ENCODE measurements around the gene FBXL15.

FBXL15 gene

GRCh38 chr10:102420714-102421506 lies at the start of gene FBXL15:
TSS of gene FBXL15 (plus strand) at chr10:102420836. CDS start at chr10:102421130, 294 bp downstream.
- peak within 1 kb of the TSS; percentile 74 for H3K4me3 ChIP-seq (ENCODE audit: low read length)
- TF ChIP-seq ZNF274 (IDR thresholded peaks at IDR 0.05; ENCODE audit: low read depth, low read length): no peak

GRCh38 chr10:102371295-102371694 lies 49.3 kb upstream of the FBXL15 start:
- no peak for TF ChIP-seq ZNF274 (IDR thresholded peaks at IDR 0.05; ENCODE audit: low read depth, low read length)
- no peak overlapping the region for H3K4me3 ChIP-seq (ENCODE audit: low read length)

- no peak for TF ChIP-seq ZNF274 (IDR thresholded peaks at IDR 0.05; ENCODE audit: low read depth, low read length)
- H3K4me3 ChIP-seq (ENCODE audit: low read length): no peak overlapping the region
These were observed 45.4 kb upstream of the FBXL15 start for GRCh38 chr10:102375250-102375649.

DNA sequence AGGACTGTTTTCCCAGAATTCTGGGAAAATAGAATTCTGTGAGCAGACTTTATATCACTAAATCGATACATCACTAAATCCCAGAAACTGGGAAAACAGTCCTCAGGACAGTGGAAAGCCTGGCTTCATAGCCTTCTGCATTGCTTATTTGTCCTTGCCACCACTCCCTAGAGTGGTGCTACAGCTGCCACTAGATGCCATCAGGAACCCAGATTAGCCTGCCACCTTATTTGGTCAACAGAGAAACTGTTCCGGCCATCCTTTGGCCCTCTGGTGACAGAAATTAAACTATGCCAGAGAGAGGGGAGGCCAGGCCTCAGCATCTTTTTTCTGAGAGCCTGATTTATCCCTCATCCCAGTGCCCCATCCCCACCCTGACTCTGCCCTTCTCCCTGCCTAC lies 44.8 kb upstream of the FBXL15 start:
- H3K4me3 ChIP-seq (ENCODE audit: low read length): no peak overlapping the region
- no peak for TF ChIP-seq ZNF274 (IDR thresholded peaks at IDR 0.05; ENCODE audit: low read depth, low read length)

DNA sequence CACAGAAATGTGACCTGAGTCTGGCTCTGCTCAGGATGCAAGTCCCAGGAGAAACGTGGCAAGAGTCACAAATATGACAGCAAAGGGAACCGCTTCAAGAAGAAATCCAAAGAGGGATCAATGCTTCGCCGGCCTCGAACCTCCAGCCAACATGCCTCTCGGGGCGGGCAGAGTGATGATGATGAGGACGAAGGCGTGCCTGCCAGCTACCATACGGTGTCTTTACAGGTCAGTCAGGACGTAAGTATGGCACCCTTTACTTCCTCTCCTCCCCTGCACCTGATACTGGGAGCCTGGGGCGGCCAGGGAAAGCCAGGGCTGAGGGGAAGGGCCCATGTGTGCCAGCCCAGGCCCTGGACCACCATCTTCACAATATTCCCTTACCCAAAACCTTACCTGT lies 43.7 kb upstream of the FBXL15 start:
- no peak for TF ChIP-seq ZNF274 (IDR thresholded peaks at IDR 0.05; ENCODE audit: low read depth, low read length)

GRCh38 chr10:102379383-102379782 lies 41.3 kb upstream of the FBXL15 start:
- TF ChIP-seq ZNF274 (IDR thresholded peaks at IDR 0.05; ENCODE audit: low read depth, low read length): no peak

More for the DNA sequence above, 43.7 kb upstream of the FBXL15 start:
- H3K4me3 ChIP-seq (ENCODE audit: low read length): no peak overlapping the region

DNA sequence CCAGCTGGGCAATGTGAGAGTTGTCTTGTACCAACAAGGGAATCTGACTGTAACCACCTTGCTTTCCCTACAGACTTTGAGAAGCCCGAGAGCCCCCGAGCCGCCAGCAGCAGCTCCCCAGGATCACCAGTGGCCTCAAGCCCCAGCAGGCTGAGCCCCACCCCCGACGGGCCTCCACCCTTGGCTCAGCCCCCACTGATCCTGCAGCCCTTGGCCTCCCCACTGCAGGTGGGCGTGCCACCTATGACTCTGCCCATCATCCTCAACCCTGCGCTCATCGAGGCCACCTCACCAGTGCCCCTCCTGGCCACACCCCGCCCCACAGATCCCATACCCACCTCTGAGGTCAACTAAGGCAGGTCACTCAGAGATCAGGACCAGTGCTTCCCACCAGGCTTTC lies 38.7 kb upstream of the FBXL15 start:
- TF ChIP-seq ZNF274 (IDR thresholded peaks at IDR 0.05; ENCODE audit: low read depth, low read length): no peak
- H3K4me3 ChIP-seq (ENCODE audit: low read length): no peak overlapping the region

More at GRCh38 chr10:102379383-102379782, 41.3 kb upstream of the FBXL15 start:
- H3K4me3 ChIP-seq (ENCODE audit: low read length): no peak overlapping the region

GRCh38 chr10:102382871-102383270 lies 37.8 kb upstream of the FBXL15 start:
- no peak for TF ChIP-seq ZNF274 (IDR thresholded peaks at IDR 0.05; ENCODE audit: low read depth, low read length)
- no peak overlapping the region for H3K4me3 ChIP-seq (ENCODE audit: low read length)

DNA sequence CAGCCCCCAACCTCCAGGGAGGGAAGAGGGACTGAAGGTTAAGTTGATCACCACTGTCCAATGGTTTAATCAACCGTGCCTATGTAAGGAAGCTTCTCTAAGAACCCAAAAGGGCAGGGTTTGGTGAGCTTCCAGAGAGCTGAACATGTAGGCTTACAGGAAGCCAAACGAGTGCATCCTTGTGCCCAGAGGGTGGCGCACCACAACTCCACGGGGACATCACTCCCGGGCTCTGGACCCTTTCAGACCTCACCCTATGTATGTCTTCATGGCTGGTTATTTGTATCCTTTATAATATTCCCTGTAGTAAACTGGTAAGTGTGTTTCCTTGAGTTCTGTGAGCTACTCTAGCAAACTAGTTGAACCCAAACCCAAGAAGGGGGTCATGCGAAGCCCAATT lies 36.6 kb upstream of the FBXL15 start:
- no peak for TF ChIP-seq ZNF274 (IDR thresholded peaks at IDR 0.05; ENCODE audit: low read depth, low read length)
- H3K4me3 ChIP-seq (ENCODE audit: low read length): no peak overlapping the region

GRCh38 chr10:102384606-102385429 lies 35.8 kb upstream of the FBXL15 start:
- H3K4me3 ChIP-seq (ENCODE audit: low read length): no peak overlapping the region
- no peak for TF ChIP-seq ZNF274 (IDR thresholded peaks at IDR 0.05; ENCODE audit: low read depth, low read length)

- H3K4me3 ChIP-seq (ENCODE audit: low read length): no peak overlapping the region
- TF ChIP-seq ZNF274 (IDR thresholded peaks at IDR 0.05; ENCODE audit: low read depth, low read length): no peak
These were observed 30.7 kb upstream of the FBXL15 start for GRCh38 chr10:102389894-102390293.

DNA sequence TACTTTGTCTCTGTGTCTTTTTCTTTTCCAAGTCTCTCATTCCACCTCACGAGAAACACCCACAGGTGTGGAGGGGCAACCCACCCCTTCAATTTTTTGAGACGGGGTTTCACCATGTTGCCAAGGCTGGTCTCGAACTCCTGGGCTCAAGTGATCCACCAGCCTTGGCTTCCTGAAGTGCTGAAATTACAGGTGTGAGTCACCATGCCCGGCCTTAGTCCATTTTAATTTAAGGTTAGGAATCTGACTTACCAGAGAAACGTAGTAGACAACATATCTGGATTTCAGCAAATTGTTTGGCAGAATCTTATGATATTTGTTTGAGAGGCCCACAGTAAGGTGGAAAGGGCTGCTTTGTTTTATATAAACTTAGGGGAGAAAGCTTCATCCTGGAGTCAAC lies 28.3 kb upstream of the FBXL15 start:
- TF ChIP-seq ZNF274 (IDR thresholded peaks at IDR 0.05; ENCODE audit: low read depth, low read length): no peak

GRCh38 chr10:102393411-102394078 lies 27.1 kb upstream of the FBXL15 start:
- H3K4me3 ChIP-seq (ENCODE audit: low read length): peak overlapping the region; percentile 79; the same call in 1 of the 2 replicates
- no peak for TF ChIP-seq ZNF274 (IDR thresholded peaks at IDR 0.05; ENCODE audit: low read depth, low read length)

More for the DNA sequence above, 28.3 kb upstream of the FBXL15 start:
- no peak overlapping the region for H3K4me3 ChIP-seq (ENCODE audit: low read length)

GRCh38 chr10:102394079-102394800 lies 26.4 kb upstream of the FBXL15 start:
- TF ChIP-seq ZNF274 (IDR thresholded peaks at IDR 0.05; ENCODE audit: low read depth, low read length): no peak
- peak overlapping the region; percentile 79 for H3K4me3 ChIP-seq (ENCODE audit: low read length)
